Measurements from ENCODE around the gene INPP5E.

- TF ChIP-seq CTCF (conservative IDR thresholded peaks at IDR 0.05; ENCODE audit: low read length) (no peak), EZH2phosphoT487 (IDR thresholded peaks at IDR 0.05; ENCODE audit: borderline replicate concordance, low read depth, low read length) (no peak)
Observed at GRCh38 chr9:136456258-136456657, 16.6 kb upstream of the INPP5E start.

Data from OCI-LY7 (cell line).